Breast epithelium (tissue), 4 donors: Measurements from ENCODE around the gene CLEC17A. TPM values are rescaled to one million over a fixed set of nuclear protein-coding genes. Genes with fewer than 3 reads are reported as not detected.
A peak's percentile ranks its signal among the peaks of the same experiment; 100 is the strongest.

Experiments used
- DNase-seq, 2 donors: peaks; one replicate each; pipeline ENCODE4 v3.0.0-alpha.2; 2019; ENCODE audit warnings: low spot score in 2 of 2
- H3K27ac ChIP-seq, 2 donors: fragments of 200-600 bp; sonication (generic) in 1 of 2; one replicate each; pipeline ENCODE4 v1.5.1; 2016 to 2019; ENCODE audit warnings: mild to moderate bottlenecking in 1 of 2
- H3K27me3 ChIP-seq, 2 donors: fragments of 200-600 bp; sonication (generic) in 1 of 2; one replicate each; pipeline versions ENCODE4 v1.5.1 to v1.6.0; 2017 to 2019; ENCODE audit warnings: control low read depth in 1 of 2, mild to moderate bottlenecking in 1 of 2
- H3K36me3 ChIP-seq: fragments of 200-600 bp; one replicate; pipeline ENCODE4 v1.5.1; 2019
- H3K4me1 ChIP-seq, 2 donors: fragments of 200-600 bp; sonication (generic); one replicate each; pipeline ENCODE4 v1.5.1; 2016 to 2019; ENCODE audit warnings: control low read depth in 1 of 2
- H3K4me3 ChIP-seq, 3 donors: fragments of 200-600 bp; sonication (generic); 1 replicate in 2 of 3; 2 replicates in 1 of 3; pipeline ENCODE4 v1.5.1; 2016 to 2019; ENCODE audit warnings: mild to moderate bottlenecking in 3 of 3, moderate library complexity in 2 of 3
- H3K9me3 ChIP-seq, 2 donors: fragments of 200-600 bp; sonication (generic) in 1 of 2; one replicate each; pipeline ENCODE4 v1.5.1; 2016 to 2019; ENCODE audit warnings: control low read depth in 1 of 2
- POLR2A ChIP-seq: fragments of 450-650 bp; IDR thresholded peaks from one replicate; pipeline ENCODE4 v1.6.1; 2016; ENCODE audit warnings: antibody characterized with exemption, mild to moderate bottlenecking, moderate library complexity
- POLR2AphosphoS5 ChIP-seq, 3 donors: sonication (generic); formaldehyde crosslinking; IDR thresholded peaks; one replicate each; pipeline ENCODE4 v1.6.1; 2017; ENCODE audit warnings: antibody characterized with exemption in 3 of 3
- intact Hi-C: fragments of 100-400 bp; cut with DNase I; formaldehyde crosslinking; loops from one replicate; pipeline ENCODE4 v1.15.1; 2023; ENCODE audit warnings: low total_unique reads
- total RNA-seq, 3 donors: library from RNA; depleted of rRNA; stranded (reverse); fragments of >200 nt; gene quantifications; one replicate each; pipeline ENCODE4 v1.1.0, GENCODE V29; 2016
- TF ChIP-seq, protein P1 (sequence below), 3 donors: fragments of 450-650 bp; IDR thresholded peaks; one replicate each; pipeline ENCODE4 v1.5.1; 2016 to 2017; ENCODE audit warnings: antibody characterized with exemption in 3 of 3, mild to moderate bottlenecking in 3 of 3, moderate library complexity in 3 of 3

Gene CLEC17A
- total RNA-seq, 3 donors from 2014 or later: not detected

DNA sequence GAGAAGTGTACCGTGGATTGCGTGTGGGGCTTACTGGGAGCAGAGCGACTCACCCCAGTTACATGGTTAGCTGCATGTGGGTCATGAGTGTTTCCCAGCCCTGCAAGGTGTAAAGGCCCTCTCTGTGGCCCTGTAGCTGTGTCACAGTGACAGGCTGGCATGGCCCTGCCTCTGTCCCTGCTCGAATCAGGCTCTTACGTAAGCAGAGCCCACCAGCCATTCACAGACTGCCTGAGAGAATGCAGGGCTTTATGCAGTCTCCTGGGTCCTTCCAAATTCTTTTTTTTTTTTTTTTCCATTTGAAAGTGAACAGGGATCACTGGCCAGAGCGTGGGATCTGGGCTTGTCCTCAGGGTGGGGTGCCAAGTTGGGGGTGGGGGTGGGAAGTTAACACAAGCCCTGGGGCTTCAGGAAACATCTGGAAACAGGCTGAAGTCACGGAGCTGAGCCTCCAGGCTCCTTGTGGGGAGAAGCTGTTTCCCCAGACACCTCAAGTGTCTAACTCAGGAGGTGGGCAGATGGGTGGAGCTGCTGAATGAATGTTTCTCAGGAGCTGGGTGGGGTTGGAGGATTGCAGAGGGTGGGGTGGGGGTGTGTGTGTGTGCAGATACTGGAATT lies 40.1 kb upstream of the CLEC17A start:
- peaks cover 5 to 9% of the 10 kb centered on the region in 2 donors for H3K4me1 ChIP-seq
- intact Hi-C loops: no loop called here
- H3K9me3 ChIP-seq: no peaks in the 10 kb centered on the region

GRCh38 chr19:14544047-14544446 lies 38.8 kb upstream of the CLEC17A start:
- intact Hi-C loops: no loop called here
- no peaks in the 10 kb centered on the region for H3K36me3 ChIP-seq
- no peaks in the 10 kb centered on the region for H3K9me3 ChIP-seq
- no peak overlapping the region for H3K4me3 ChIP-seq
- no peak overlapping the region for H3K27ac ChIP-seq
- TF ChIP-seq, protein P1, sequence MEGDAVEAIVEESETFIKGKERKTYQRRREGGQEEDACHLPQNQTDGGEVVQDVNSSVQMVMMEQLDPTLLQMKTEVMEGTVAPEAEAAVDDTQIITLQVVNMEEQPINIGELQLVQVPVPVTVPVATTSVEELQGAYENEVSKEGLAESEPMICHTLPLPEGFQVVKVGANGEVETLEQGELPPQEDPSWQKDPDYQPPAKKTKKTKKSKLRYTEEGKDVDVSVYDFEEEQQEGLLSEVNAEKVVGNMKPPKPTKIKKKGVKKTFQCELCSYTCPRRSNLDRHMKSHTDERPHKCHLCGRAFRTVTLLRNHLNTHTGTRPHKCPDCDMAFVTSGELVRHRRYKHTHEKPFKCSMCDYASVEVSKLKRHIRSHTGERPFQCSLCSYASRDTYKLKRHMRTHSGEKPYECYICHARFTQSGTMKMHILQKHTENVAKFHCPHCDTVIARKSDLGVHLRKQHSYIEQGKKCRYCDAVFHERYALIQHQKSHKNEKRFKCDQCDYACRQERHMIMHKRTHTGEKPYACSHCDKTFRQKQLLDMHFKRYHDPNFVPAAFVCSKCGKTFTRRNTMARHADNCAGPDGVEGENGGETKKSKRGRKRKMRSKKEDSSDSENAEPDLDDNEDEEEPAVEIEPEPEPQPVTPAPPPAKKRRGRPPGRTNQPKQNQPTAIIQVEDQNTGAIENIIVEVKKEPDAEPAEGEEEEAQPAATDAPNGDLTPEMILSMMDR (IDR thresholded peaks at IDR 0.05): no peak
- TF ChIP-seq POLR2AphosphoS5 (IDR thresholded peaks at IDR 0.05) (no peak), POLR2A (no peak)
- H3K27me3 ChIP-seq: no peaks in the 10 kb centered on the region
- peaks cover 5 to 9% of the 10 kb centered on the region in 2 donors for H3K4me1 ChIP-seq
- DNase-seq: no peak

More for the DNA sequence above, 40.1 kb upstream of the CLEC17A start:
- TF ChIP-seq POLR2A (no peak), POLR2AphosphoS5 (IDR thresholded peaks at IDR 0.05) (no peak)
- TF ChIP-seq, protein P1 (IDR thresholded peaks at IDR 0.05): no peak
- DNase-seq: no peak
- Histone ChIP-seq H3K36me3 (no peaks in the 10 kb centered on the region), H3K27me3 (no peaks in the 10 kb centered on the region), H3K4me3 (no peak overlapping the region), H3K27ac (peak overlapping the region in 1 of 2 donors; percentile 19)

- H3K27me3 ChIP-seq: no peaks in the 10 kb centered on the region
- H3K9me3 ChIP-seq: no peaks in the 10 kb centered on the region
- peaks cover 5 to 9% of the 10 kb centered on the region in 2 donors for H3K4me1 ChIP-seq
- intact Hi-C loops: no loop called here
- H3K4me3 ChIP-seq: no peak overlapping the region
- peak overlapping the region; percentile 67 to 74 for H3K27ac ChIP-seq
- TF ChIP-seq, protein P1 (IDR thresholded peaks at IDR 0.05): no peak
- no peak for TF ChIP-seq POLR2A
- no peak for TF ChIP-seq POLR2AphosphoS5 (IDR thresholded peaks at IDR 0.05)
- no peaks in the 10 kb centered on the region for H3K36me3 ChIP-seq
- peak in 1 of 2 donors; percentile 75 for DNase-seq
These were observed 37.7 kb upstream of the CLEC17A start for GRCh38 chr19:14544977-14545715.

DNA sequence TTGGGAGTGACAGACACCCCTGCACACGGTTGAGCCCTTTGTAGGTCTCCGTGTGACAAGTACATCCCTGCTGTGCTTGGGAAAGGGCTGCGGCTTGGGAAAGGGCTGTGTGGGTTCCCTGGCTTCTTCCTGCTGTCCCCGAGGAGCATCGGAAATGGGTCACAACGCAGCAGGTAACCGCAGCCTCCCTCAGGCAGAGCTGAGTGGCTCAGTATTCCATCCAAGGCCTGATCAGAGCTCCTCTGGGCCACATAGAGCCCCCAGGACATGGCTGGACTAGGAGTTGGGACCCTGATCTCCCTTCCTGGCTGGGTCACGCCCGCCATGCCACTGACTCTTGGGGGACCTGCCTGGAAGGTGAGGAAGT lies 37.2 kb upstream of the CLEC17A start:
- no peak overlapping the region for H3K4me3 ChIP-seq
- no peak for DNase-seq
- peak overlapping the region; percentile 67 to 74 for H3K27ac ChIP-seq
- no peaks in the 10 kb centered on the region for H3K27me3 ChIP-seq
- TF ChIP-seq POLR2A (no peak), POLR2AphosphoS5 (IDR thresholded peaks at IDR 0.05) (no peak)
- TF ChIP-seq, protein P1 (IDR thresholded peaks at IDR 0.05): no peak
- H3K4me1 ChIP-seq: peaks cover 5 to 13% of the 10 kb centered on the region in 2 donors
- intact Hi-C loops: no loop called here
- no peaks in the 10 kb centered on the region for H3K36me3 ChIP-seq
- no peaks in the 10 kb centered on the region for H3K9me3 ChIP-seq

DNA sequence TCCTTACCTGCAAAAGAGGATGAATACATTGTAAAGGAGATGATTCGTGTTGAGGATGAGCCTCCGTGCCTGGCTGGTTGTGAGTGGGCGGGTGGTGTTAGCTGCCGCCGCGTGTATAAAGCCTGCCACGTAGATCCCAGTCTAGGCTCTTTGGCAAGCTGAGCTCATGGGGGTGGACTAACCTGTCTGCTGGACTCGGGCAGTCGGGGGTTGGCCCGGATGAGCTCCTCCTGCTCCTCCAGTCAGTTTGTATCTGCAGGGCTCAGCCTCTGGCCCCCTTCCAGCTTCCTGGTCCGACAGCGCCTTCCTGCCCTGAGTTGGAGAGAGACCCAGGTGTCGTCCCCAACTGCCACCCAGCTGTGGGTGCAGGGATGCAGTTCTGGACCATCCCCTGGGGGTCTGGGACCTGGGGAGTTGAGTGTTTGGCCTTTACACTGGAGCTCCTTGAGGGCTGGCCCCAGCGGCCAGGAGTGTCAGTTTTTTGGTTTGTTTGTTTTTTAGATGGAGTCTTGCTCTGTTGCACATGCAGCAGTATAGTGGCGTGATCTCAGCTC lies 32.6 kb upstream of the CLEC17A start:
- Histone ChIP-seq H3K27ac (peak overlapping the region; percentile 74 to 87), H3K27me3 (no peaks in the 10 kb centered on the region), H3K36me3 (no peaks in the 10 kb centered on the region), H3K9me3 (no peaks in the 10 kb centered on the region), H3K4me1 (peaks cover 10 to 34% of the 10 kb centered on the region in 2 donors), H3K4me3 (peak overlapping the region in 1 of 3 donors; percentile 27)
- TF ChIP-seq, protein P1 (IDR thresholded peaks at IDR 0.05): no peak
- peak in 1 of 3 donors; percentile 13 for TF ChIP-seq POLR2AphosphoS5 (IDR thresholded peaks at IDR 0.05)
- intact Hi-C loops: no loop called here
- peak; percentile 91 to 96 for DNase-seq
